ENCODE results near the gene PAX2. TPM values are rescaled to one million over a fixed set of nuclear protein-coding genes. Genes with fewer than 3 reads are reported as not detected.

PAX2 gene
- total RNA-seq (2021): not detected in 2 replicates
- long read RNA-seq: 0 reads

GRCh38 chr10:100744987-100745881 is at the start of gene PAX2:
TSS of gene PAX2 (plus strand) at chr10:100745582. CDS start at chr10:100746261, 679 bp downstream.
- H4K8ac ChIP-seq (replicated peaks; ENCODE audit: insufficient read length, low read depth, low read length): no peak within 1 kb of the TSS
- peak within 1 kb of the TSS; percentile 33 for H3K4me2 ChIP-seq (ENCODE audit: insufficient read depth, insufficient read length, low read length)
- Mint-ChIP-seq H3K36me3 (ENCODE audit: insufficient read depth in 1 of 3, low read depth in 3 of 3) (0 out of 7 replicates have a peak, but pooled peaks cover 0 to 1% (median 0%) of the 10 kb centered on the region in 3 experiments), H3K9me3 (peaks cover 3 to 7% of the 10 kb centered on the region in 2 experiments; a peak in 4 of 5 replicates), H3K27me3 (ENCODE audit: low read depth) (peaks cover 100% of the 10 kb centered on the region), H3K27ac (no peak within 1 kb of the TSS), H3K4me3 (peak within 1 kb of the TSS; percentile 54 to 74), H3K4me1 (peaks cover 25 to 64% of the 10 kb centered on the region in 2 experiments)
- no peak within 1 kb of the TSS for H3K18ac ChIP-seq (ENCODE audit: insufficient read length, low read depth, low read length)
- no peak within 1 kb of the TSS for H2BK20ac ChIP-seq (ENCODE audit: low read depth, low read length, poor library complexity, severe bottlenecking)
- WGBS (ENCODE audit: extremely low coverage, insufficient read length, low lambda C conversion rate): no CpG with 5 or more reads among the region's 75 CpGs
- peak; percentile 93 for DNase-seq
- no peak within 1 kb of the TSS for H3K4ac ChIP-seq (ENCODE audit: low read depth, low read length)
- no peak within 1 kb of the TSS for H4K91ac ChIP-seq (ENCODE audit: insufficient read length, low read depth, low read length)
- H3K9me3 ChIP-seq (ENCODE audit: control insufficient read depth, low read depth, low read length): no peaks in the 10 kb centered on the region
- no peak for TF ChIP-seq CTCF (conservative IDR thresholded peaks at IDR 0.05)
- peaks cover 85% of the 10 kb centered on the region for H3K27me3 ChIP-seq (ENCODE audit: insufficient read depth, low read length)
- H2BK15ac ChIP-seq (ENCODE audit: low read depth, low read length): no peak within 1 kb of the TSS
- H3K23ac ChIP-seq (ENCODE audit: insufficient read length, low read depth, low read length): no peak within 1 kb of the TSS
- H3K23me2 ChIP-seq (ENCODE audit: insufficient read length, low read depth, low read length, poor library complexity, severe bottlenecking): peaks cover 8% of the 10 kb centered on the region
- H3T11ph ChIP-seq (ENCODE audit: low read length): no peak within 1 kb of the TSS
- no peaks in the 10 kb centered on the region for H3K79me1 ChIP-seq (ENCODE audit: insufficient read depth, low read depth, low read length, poor library complexity, severe bottlenecking)
- H3K27ac ChIP-seq (ENCODE audit: insufficient read length, low read depth, low read length): no peak within 1 kb of the TSS
- H2BK120ac ChIP-seq (ENCODE audit: low read depth, low read length, poor library complexity, severe bottlenecking): no peak within 1 kb of the TSS
- no peak within 1 kb of the TSS for H2AK5ac ChIP-seq (ENCODE audit: insufficient read length, low read length)
- H3K79me2 ChIP-seq (ENCODE audit: insufficient read depth, low read length): no peaks in the 10 kb centered on the region
- H3K4me1 ChIP-seq (ENCODE audit: insufficient read depth, low read length): no peaks in the 10 kb centered on the region
- H2BK12ac ChIP-seq (ENCODE audit: insufficient read length, low read depth, low read length): no peak within 1 kb of the TSS
- no peak within 1 kb of the TSS for H3K14ac ChIP-seq (ENCODE audit: insufficient read depth, low read length)
- no peak within 1 kb of the TSS for H3K9ac ChIP-seq (ENCODE audit: extremely low read depth, insufficient read length, low read length)
- H3K56ac ChIP-seq (ENCODE audit: insufficient read length, low read depth, low read length): no peak within 1 kb of the TSS
- no peak within 1 kb of the TSS for H2BK5ac ChIP-seq (ENCODE audit: insufficient read length, low read length)
- peaks cover 4% of the 10 kb centered on the region for H4K20me1 ChIP-seq (ENCODE audit: control insufficient read depth, insufficient read depth, insufficient read length)
- H2AFZ ChIP-seq (ENCODE audit: low read length): no peak within 1 kb of the TSS
- no peak within 1 kb of the TSS for H4K5ac ChIP-seq (ENCODE audit: insufficient read length, low read depth, low read length)
